Colonic mucosa (tissue), 4 donors: ENCODE measurements around the gene AP1G1. TPM values are rescaled to one million over a fixed set of nuclear protein-coding genes. Genes with fewer than 3 reads are reported as not detected.

ENCODE experiments used
- DNase-seq: peaks from one replicate; pipeline ENCODE4 v3.0.0-alpha.2; 2020
- H3K27ac ChIP-seq: fragments of 200-600 bp; one replicate; pipeline ENCODE4 v1.8.0; 2021
- H3K27me3 ChIP-seq: fragments of 200-600 bp; one replicate; pipeline ENCODE4 v1.8.0; 2021
- H3K36me3 ChIP-seq: fragments of 200-600 bp; one replicate; pipeline ENCODE4 v1.8.0; 2021
- H3K4me1 ChIP-seq: fragments of 200-600 bp; one replicate; pipeline ENCODE4 v1.8.0; 2021; ENCODE audit warnings: mild to moderate bottlenecking
- H3K4me3 ChIP-seq: fragments of 200-600 bp; one replicate; pipeline ENCODE4 v1.8.0; 2021
- H3K9ac ChIP-seq, 2 donors: one replicate each; pipeline ENCODE4 v1.7.0; 2013; ENCODE audit warnings: control low read depth in 2 of 2, low read depth in 2 of 2, low read length in 2 of 2
- H3K9me3 ChIP-seq: fragments of 200-600 bp; one replicate; pipeline ENCODE4 v1.8.0; 2021
- CTCF ChIP-seq: fragments of 200-600 bp; IDR thresholded peaks from one replicate; pipeline ENCODE4 v1.8.0; 2022; ENCODE audit warnings: antibody characterized with exemption, mild to moderate bottlenecking
- intact Hi-C: fragments of 100-400 bp; cut with DNase I; formaldehyde crosslinking; loops from one replicate; pipeline ENCODE4 v1.14.1; 2022
- total RNA-seq, 2 donors: library from RNA; stranded (reverse); fragmentation: NEBNext Ultra II Directional in 1 of 2; extraction: Animal tissue kit (Norgen Biotek cat#: 25700) in 1 of 2; gene quantifications; one replicate each; pipeline ENCODE4 v1.2.1, GENCODE V29; 2021
- donor health status: healthy.
- donor health status: DM: no; HTN: no; CAD: no.
- donor health status: DM: no; HTN: no; CAD: no.

AP1G1 gene
- total RNA-seq, 2 donors from 2014 or later, result 101 to 102 TPM

GRCh38 chr16:71767060-71767900 is 41.4 kb downstream of the AP1G1 start:
- H3K36me3 ChIP-seq, result peaks cover 3% of the 10 kb centered on the region
- H3K27me3 ChIP-seq, result no peaks in the 10 kb centered on the region
- no peak for TF ChIP-seq CTCF
- H3K4me3 ChIP-seq, result no peak overlapping the region
- H3K27ac ChIP-seq, result no peak overlapping the region
- intact Hi-C loops, result no loop called here
- H3K9me3 ChIP-seq, result no peaks in the 10 kb centered on the region
- H3K9ac ChIP-seq, result no peak overlapping the region
- no peaks in the 10 kb centered on the region for H3K4me1 ChIP-seq
- DNase-seq, result no peak

DNA sequence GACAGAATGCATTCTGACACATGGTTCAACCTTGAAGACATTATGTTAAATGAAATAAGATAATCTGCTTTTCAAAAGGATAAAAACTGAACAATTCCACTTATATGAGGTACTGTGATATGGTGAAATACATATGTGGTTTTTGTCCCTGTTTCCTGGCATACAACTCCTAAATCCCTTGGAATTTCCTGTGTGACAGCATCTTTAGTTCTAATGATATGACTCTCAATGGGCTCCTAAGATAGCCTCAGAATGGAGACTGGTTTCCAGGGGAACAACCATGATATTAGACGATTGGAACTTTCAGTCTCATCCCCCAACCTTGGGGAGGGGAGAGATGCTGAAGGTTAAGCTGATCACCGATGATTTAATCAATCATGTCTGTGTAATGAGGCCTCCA is 46.4 kb downstream of the AP1G1 start:
- H3K4me1 ChIP-seq, result no peaks in the 10 kb centered on the region
- H3K27me3 ChIP-seq, result no peaks in the 10 kb centered on the region
- intact Hi-C loops, result no loop called here
- H3K9ac ChIP-seq, result no peak overlapping the region
- TF ChIP-seq CTCF, result no peak
- H3K27ac ChIP-seq, result no peak overlapping the region
- no peak overlapping the region for H3K4me3 ChIP-seq
- no peak for DNase-seq
- H3K9me3 ChIP-seq, result no peaks in the 10 kb centered on the region
- peaks cover 11% of the 10 kb centered on the region for H3K36me3 ChIP-seq

- Histone ChIP-seq H3K9ac (no peak overlapping the region), H3K4me1 (no peaks in the 10 kb centered on the region), H3K9me3 (no peaks in the 10 kb centered on the region), H3K27ac (no peak overlapping the region), H3K27me3 (no peaks in the 10 kb centered on the region), H3K36me3 (peaks cover 17% of the 10 kb centered on the region), H3K4me3 (no peak overlapping the region)
- TF ChIP-seq CTCF, result no peak
- no peak for DNase-seq
- intact Hi-C loops, result no loop called here
These were observed 47.5 kb downstream of the AP1G1 start for GRCh38 chr16:71761097-71761496.

- Histone ChIP-seq H3K9me3 (no peaks in the 10 kb centered on the region), H3K9ac (no peak overlapping the region), H3K4me1 (no peaks in the 10 kb centered on the region), H3K27me3 (no peaks in the 10 kb centered on the region), H3K36me3 (peaks cover 26% of the 10 kb centered on the region), H3K27ac (no peak overlapping the region), H3K4me3 (no peak overlapping the region)
- no peak for TF ChIP-seq CTCF
- intact Hi-C loops, result no loop called here
- DNase-seq, result no peak
These were observed 50.3 kb downstream of the AP1G1 start for GRCh38 chr16:71758293-71758760.

DNA sequence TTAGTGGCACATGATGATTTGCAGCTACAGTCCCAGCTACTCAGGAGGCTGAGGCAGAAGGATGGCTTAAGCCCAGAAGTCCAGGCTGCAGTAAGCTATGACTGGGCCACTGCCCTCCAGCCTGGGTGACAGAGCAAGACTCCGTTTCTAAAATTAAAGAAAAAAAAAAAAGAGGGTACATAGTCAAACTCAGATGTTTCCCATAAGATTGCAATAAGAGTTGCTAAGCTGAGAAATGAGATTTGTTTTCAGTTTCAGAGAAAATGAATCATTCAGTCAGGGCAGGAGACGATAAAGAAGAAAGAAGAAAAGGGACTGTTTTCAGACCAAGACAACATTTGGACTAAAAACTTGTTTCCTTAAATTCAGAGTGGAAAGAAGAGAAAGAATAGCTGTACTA is 54.0 kb downstream of the AP1G1 start:
- H3K4me3 ChIP-seq, result no peak overlapping the region
- TF ChIP-seq CTCF, result no peak
- H3K36me3 ChIP-seq, result peaks cover 30% of the 10 kb centered on the region
- H3K27me3 ChIP-seq, result no peaks in the 10 kb centered on the region
- H3K9me3 ChIP-seq, result no peaks in the 10 kb centered on the region
- H3K9ac ChIP-seq, result no peak overlapping the region
- DNase-seq, result no peak
- H3K4me1 ChIP-seq, result no peaks in the 10 kb centered on the region
- intact Hi-C loops, result no loop called here
- H3K27ac ChIP-seq, result no peak overlapping the region
